Astrocyte of the spinal cord (primary cell): ENCODE data around the gene PTPRD.

ENCODE experiments used
- DNase-seq: peaks from one replicate; pipeline ENCODE4 v3.0.0; 2011; ENCODE audit warnings: low read depth, low spot score
- H3K4me3 ChIP-seq: 2 replicates; pipeline ENCODE4 v1.5.1; 2011; ENCODE audit warnings: low read depth, mild to moderate bottlenecking, low read length, moderate library complexity
- CTCF ChIP-seq: IDR thresholded peaks from 2 replicates; pipeline ENCODE4 v1.5.1; 2012; ENCODE audit warnings: low read depth, mild to moderate bottlenecking, low read length, inconsistent platforms
- in situ Hi-C: cut with HindIII; loops from 2 replicates; pipeline ENCODE4 v1.10.0; 2017; ENCODE audit warnings: low sequenced_read_pairs

Gene PTPRD

GRCh38 chr9:8640761-8641160, 1972.0 kb downstream of the PTPRD start:
- DNase-seq: no peak
- TF ChIP-seq CTCF: no peak
- in situ Hi-C loops: no loop called here
- no peak overlapping the region for H3K4me3 ChIP-seq

DNA sequence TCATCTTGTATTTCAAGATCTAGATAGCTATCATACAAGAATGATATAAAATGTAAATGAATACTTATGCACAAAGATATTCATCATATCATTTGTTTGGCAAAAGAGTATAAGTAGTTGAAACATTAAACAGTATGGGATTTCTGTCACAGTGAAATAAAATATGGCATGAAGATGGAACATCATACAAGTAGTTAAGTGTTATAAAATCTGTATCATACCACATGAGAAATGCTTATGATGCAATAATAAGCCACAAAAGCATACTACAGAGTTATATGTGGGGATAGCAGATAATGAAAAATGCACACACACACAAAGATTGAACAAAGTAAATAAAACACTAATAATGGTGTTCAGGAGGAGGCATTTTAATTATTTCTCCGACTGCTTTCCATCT, 1975.2 kb downstream of the PTPRD start:
- no peak for TF ChIP-seq CTCF
- DNase-seq: no peak
- in situ Hi-C loops: no loop called here
- H3K4me3 ChIP-seq: no peak overlapping the region

- H3K4me3 ChIP-seq: no peak overlapping the region
- no peak for DNase-seq
- TF ChIP-seq CTCF: no peak
- in situ Hi-C loops: no loop called here
Measured at GRCh38 chr9:8633784-8634183, 1979.0 kb downstream of the PTPRD start.

DNA sequence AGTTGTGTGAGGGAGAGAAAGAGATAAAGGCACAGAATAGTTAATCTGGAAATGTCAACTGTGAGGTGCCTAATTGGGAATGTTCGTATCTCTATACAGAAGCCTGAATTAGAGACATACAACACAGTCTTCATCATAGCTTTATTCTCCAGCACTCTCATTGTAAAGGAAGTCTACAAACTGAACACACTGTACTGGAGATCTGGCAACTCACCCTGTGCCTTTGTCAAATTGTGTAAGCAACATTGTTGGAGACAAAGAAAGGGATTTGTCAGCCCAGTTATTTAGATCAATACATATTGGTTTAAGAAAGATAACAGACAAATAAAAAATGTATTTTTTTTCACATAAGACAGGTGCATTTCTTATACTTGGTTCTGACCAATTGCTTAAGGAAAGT, 1980.3 kb downstream of the PTPRD start:
- no peak for DNase-seq
- no peak for TF ChIP-seq CTCF
- in situ Hi-C loops: no loop called here

DNA sequence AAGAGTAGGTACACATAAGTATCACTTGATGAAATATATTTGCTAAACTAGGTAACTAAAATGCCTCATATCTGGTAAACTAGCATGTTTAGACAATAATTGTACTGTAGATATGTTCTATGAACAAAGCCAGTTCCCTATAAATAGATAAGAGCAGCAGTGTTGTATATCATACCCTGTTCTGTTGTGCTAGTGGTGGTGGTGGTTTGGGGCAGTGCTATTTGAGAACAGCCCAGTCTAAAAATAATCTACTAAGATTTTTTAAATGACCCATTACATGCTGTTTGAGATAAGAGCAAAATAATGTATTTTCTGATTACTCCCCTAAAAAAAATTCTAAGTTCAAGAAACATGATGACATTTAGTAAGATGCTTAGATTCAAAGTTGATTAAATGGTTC, 1984.0 kb downstream of the PTPRD start:
- in situ Hi-C loops: no loop called here
- DNase-seq: no peak
- no peak overlapping the region for H3K4me3 ChIP-seq
- no peak for TF ChIP-seq CTCF

More for the DNA sequence above, 1980.3 kb downstream of the PTPRD start:
- H3K4me3 ChIP-seq: no peak overlapping the region

DNA sequence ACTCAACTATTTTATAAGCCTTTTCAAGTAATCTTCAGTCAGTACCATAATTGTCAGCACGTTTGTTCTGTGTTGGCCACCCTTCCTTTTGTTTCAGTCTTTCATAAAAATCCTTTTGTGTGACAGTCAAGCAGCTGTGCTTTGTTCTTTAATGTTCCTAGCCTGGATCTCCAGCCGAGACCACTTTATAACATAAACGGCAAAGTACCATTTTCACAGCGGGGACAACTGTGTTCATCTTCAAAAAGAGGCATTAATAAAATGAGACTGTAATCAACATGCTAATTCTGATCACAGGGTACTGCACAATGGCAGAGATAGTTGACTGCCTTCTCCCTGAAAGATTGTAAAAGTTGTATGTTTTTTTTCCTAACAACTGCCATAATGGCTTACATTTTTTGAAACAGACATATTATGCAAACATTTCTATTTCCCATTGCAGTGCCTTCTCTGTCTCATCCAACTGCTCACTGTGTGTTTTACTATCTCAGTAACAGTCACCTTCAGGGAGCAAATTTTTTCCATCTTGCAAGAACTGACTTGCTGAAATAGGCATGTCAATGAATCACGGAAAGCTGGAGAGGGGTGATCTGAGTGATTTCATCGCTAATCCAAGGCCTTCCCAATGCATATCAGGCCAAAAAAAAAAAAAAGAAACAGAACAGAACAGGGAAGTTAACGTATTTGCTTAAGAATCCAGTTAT, 1984.7 kb downstream of the PTPRD start:
- in situ Hi-C loops: no loop called here
- DNase-seq: peak; percentile 2
- no peak overlapping the region for H3K4me3 ChIP-seq
- no peak for TF ChIP-seq CTCF

- no peak for TF ChIP-seq CTCF
- DNase-seq: no peak
- no peak overlapping the region for H3K4me3 ChIP-seq
- in situ Hi-C loops: no loop called here
Measured at GRCh38 chr9:8622871-8623270, 1989.9 kb downstream of the PTPRD start.
